ENCODE measurements around the gene SGSM1. TPM values are rescaled to one million over a fixed set of nuclear protein-coding genes. Genes with fewer than 3 reads are reported as not detected.

Gene SGSM1
- total RNA-seq, 1 experiment from 2014 or later: 5.1 TPM

DNA sequence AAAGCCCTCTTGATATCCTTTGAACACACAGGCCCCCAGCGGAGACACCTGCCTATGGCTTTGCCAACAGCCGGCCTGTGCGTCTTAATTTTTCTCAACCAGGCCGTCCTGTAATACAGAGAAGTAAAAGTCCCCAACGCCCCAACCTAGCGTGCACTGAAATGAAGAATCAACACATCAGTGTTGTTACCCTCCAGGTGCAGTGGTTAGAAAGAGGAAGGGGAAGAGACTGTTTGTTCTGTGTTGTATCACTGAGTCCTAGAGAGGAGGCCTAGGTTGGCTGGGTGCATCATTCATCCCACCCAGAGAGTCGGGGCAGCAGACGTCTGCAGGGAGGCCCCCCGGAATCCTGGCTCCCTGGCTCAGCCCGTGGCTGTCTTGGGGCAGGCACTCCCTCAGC, 25.7 kb downstream of the SGSM1 start:
- Histone ChIP-seq H3K4me1 (ENCODE audit: control insufficient read depth in 1 of 2, insufficient read depth in 2 of 2, low read length in 2 of 2) (no peaks in the 10 kb centered on the region), H3K4me2 (ENCODE audit: low read length) (no peak overlapping the region), H2AFZ (ENCODE audit: low read depth, low read length, poor library complexity, severe bottlenecking) (no peak overlapping the region), H3K27me3 (ENCODE audit: insufficient read depth, low read length) (no peaks in the 10 kb centered on the region), H3K79me2 (ENCODE audit: insufficient read depth, low read length) (no peaks in the 10 kb centered on the region), H3K9me3 (ENCODE audit: control insufficient read depth in 1 of 2, insufficient read depth in 1 of 2, low read depth in 1 of 2, low read length in 2 of 2) (no peaks in the 10 kb centered on the region), H3K9me2 (ENCODE audit: insufficient read depth) (no peaks in the 10 kb centered on the region), H3K36me3 (ENCODE audit: control insufficient read depth in 1 of 2, insufficient read depth in 2 of 2, low read length in 2 of 2) (no peaks in the 10 kb centered on the region), H3K9ac (ENCODE audit: low read length) (no peak overlapping the region), H4K20me1 (ENCODE audit: insufficient read depth) (no peaks in the 10 kb centered on the region), H3K27ac (ENCODE audit: low read depth, low read length) (no peak overlapping the region), H3K4me3 (replicated peaks in 1 of 2; ENCODE audit: low read depth in 1 of 2, low read length in 2 of 2) (no peak overlapping the region)
- no peak for DNase-seq (ENCODE audit: low read depth, low spot score)
- BruUV-seq (replicated peaks): no TSS peak
- ChIA-PET POLR2A (no interaction called here), RAD21 (ENCODE audit: low non-redundant PET in 1 of 2, low total read pairs in 2 of 2, uncharacterized antibody in 2 of 2, unreplicated experiment in 2 of 2) (no interaction called here), CTCF (interaction anchor here (0.9 kb wide), 1 partner anchor 29 kb away, joined by 3 read pairs; no protein-coding TSS in a partner anchor)
- no peak for TF ChIP-seq POLR2A (IDR thresholded peaks at IDR 0.05; ENCODE audit: borderline replicate concordance, extremely low read depth, insufficient read depth, insufficient read length)
- TF ChIP-seq SRF (IDR thresholded peaks at IDR 0.05; ENCODE audit: low read depth): no peak
- no peak for TF ChIP-seq ZNF274 (IDR thresholded peaks at IDR 0.05; ENCODE audit: low read depth, low read length)
- TF ChIP-seq EZH2 (IDR thresholded peaks at IDR 0.05): no peak
- TF ChIP-seq, protein P1, sequence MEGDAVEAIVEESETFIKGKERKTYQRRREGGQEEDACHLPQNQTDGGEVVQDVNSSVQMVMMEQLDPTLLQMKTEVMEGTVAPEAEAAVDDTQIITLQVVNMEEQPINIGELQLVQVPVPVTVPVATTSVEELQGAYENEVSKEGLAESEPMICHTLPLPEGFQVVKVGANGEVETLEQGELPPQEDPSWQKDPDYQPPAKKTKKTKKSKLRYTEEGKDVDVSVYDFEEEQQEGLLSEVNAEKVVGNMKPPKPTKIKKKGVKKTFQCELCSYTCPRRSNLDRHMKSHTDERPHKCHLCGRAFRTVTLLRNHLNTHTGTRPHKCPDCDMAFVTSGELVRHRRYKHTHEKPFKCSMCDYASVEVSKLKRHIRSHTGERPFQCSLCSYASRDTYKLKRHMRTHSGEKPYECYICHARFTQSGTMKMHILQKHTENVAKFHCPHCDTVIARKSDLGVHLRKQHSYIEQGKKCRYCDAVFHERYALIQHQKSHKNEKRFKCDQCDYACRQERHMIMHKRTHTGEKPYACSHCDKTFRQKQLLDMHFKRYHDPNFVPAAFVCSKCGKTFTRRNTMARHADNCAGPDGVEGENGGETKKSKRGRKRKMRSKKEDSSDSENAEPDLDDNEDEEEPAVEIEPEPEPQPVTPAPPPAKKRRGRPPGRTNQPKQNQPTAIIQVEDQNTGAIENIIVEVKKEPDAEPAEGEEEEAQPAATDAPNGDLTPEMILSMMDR (IDR thresholded peaks at IDR 0.05 in 2 of 3, conservative IDR thresholded peaks at IDR 0.05 in 1 of 3; ENCODE audit: borderline replicate concordance in 1 of 3, insufficient read depth in 1 of 3, low read depth in 2 of 3, low read length in 2 of 3): no peak
- no peak for TF ChIP-seq SP1 (IDR thresholded peaks at IDR 0.05; ENCODE audit: low read depth)
- TF ChIP-seq, protein P2, sequence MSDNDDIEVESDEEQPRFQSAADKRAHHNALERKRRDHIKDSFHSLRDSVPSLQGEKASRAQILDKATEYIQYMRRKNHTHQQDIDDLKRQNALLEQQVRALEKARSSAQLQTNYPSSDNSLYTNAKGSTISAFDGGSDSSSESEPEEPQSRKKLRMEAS (IDR thresholded peaks at IDR 0.05): no peak
- no peak for TF ChIP-seq TCF7L2 (IDR thresholded peaks at IDR 0.05; ENCODE audit: borderline replicate concordance, extremely low read depth, insufficient read depth, insufficient read length)
- no peak for TF ChIP-seq YY1 (IDR thresholded peaks at IDR 0.05; ENCODE audit: extremely low read depth, insufficient replicate concordance, low read depth, low read length)
- TF ChIP-seq EGR1 (IDR thresholded peaks at IDR 0.05; ENCODE audit: low read depth): no peak
- TF ChIP-seq, protein P3, sequence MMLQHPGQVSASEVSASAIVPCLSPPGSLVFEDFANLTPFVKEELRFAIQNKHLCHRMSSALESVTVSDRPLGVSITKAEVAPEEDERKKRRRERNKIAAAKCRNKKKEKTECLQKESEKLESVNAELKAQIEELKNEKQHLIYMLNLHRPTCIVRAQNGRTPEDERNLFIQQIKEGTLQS (IDR thresholded peaks at IDR 0.05): no peak
- ATAC-seq: no peak
- intact Hi-C loops (cut with micrococcal nuclease): no loop called here
